MCF 10A (cell line): Measurements from ENCODE around the gene OLIG2. TPM values are rescaled to one million over a fixed set of nuclear protein-coding genes. Genes with fewer than 3 reads are reported as not detected.

Experiments
- BruUV-seq: library from RNA; stranded (reverse); fragments of 400-500 nt; replicated peaks from 2 replicates; lab custom pipeline; 2021; lab: Mats Ljungman, UMichigan
- CTCF ChIA-PET: fragments of 300-600 bp; sonication (Branson Sonifier 250); formaldehyde crosslinking; extraction: SDS; loops from one replicate; lab custom pipeline; 2021; ENCODE audit warnings: antibody characterized with exemption, inconsistent platforms; lab: Yijun Ruan, JAX
- POLR2A ChIA-PET: fragments of 300-600, 350-650 bp; sonication (Branson Sonifier 250); formaldehyde crosslinking; extraction: SDS; loops from one replicate; lab custom pipeline; 2020; ENCODE audit warnings: antibody characterized with exemption, inconsistent platforms; lab: Yijun Ruan, JAX
- DNase-seq: peaks from one replicate; pipeline ENCODE4 v3.0.0-alpha.2; 2018; ENCODE audit not compliant: unreplicated experiment
- H3K27ac Mint-ChIP-seq: one replicate; pipeline ENCODE4 v1.8.0; 2022; ENCODE audit warnings: mild to moderate bottlenecking, low read depth, mixed read lengths; ENCODE audit not compliant: unreplicated experiment
- H3K27me3 Mint-ChIP-seq: one replicate; pipeline ENCODE4 v1.8.0; 2022; ENCODE audit warnings: mixed read lengths; ENCODE audit not compliant: insufficient read depth, unreplicated experiment
- H3K36me3 Mint-ChIP-seq: one replicate; pipeline ENCODE4 v1.8.0; 2022; ENCODE audit warnings: mild to moderate bottlenecking, moderate library complexity, mixed read lengths; ENCODE audit not compliant: insufficient read depth, unreplicated experiment
- H3K4me1 Mint-ChIP-seq: one replicate; pipeline ENCODE4 v1.8.0; 2022; ENCODE audit warnings: mixed read lengths; ENCODE audit not compliant: insufficient read depth, unreplicated experiment
- H3K4me3 Mint-ChIP-seq: one replicate; pipeline ENCODE4 v1.8.0; 2022; ENCODE audit warnings: mild to moderate bottlenecking, moderate library complexity, mixed read lengths; ENCODE audit not compliant: unreplicated experiment
- H3K9me3 Mint-ChIP-seq: one replicate; pipeline ENCODE4 v1.8.0; 2022; ENCODE audit warnings: mixed read lengths; ENCODE audit not compliant: unreplicated experiment
- CTCF ChIP-seq: fragments of 200-600 bp; IDR thresholded peaks from one replicate; pipeline ENCODE4 v1.8.0; 2022; ENCODE audit warnings: antibody characterized with exemption, mild to moderate bottlenecking; ENCODE audit not compliant: unreplicated experiment
- intact Hi-C: fragments of 100-400 bp; cut with micrococcal nuclease; formaldehyde crosslinking; loops from 2 replicates; pipeline ENCODE4 v1.14.1; 2022
- total RNA-seq: library from RNA; stranded (reverse); gene quantifications from 2 replicates; pipeline ENCODE4 v1.2.3, GENCODE V29; 2022

OLIG2 gene
- total RNA-seq, 1 experiment from 2014 or later = not detected

GRCh38 chr21:33053951-33054350, 28.2 kb downstream of the OLIG2 start:
- BruUV-seq = no TSS peak
- TF ChIP-seq CTCF = no peak

GRCh38 chr21:33055991-33056390, 30.3 kb downstream of the OLIG2 start:
- POLR2A ChIA-PET = no interaction called here
- H3K9me3 Mint-ChIP-seq = no peaks in the 10 kb centered on the region
- H3K4me3 Mint-ChIP-seq = no peak overlapping the region
- no peak for TF ChIP-seq CTCF
- H3K27ac Mint-ChIP-seq = no peak overlapping the region
- no peaks in the 10 kb centered on the region for H3K36me3 Mint-ChIP-seq
- DNase-seq = no peak
- BruUV-seq = no TSS peak
- H3K4me1 Mint-ChIP-seq = peaks cover 25% of the 10 kb centered on the region
- peaks cover 20% of the 10 kb centered on the region for H3K27me3 Mint-ChIP-seq
- CTCF ChIA-PET = interaction anchor here (1.1 to 1.2 kb wide), 2 partner anchors 10 to 115 kb away, joined by 3 to 4 read pairs; no protein-coding TSS in a partner anchor
- intact Hi-C loops = no loop called here

More at GRCh38 chr21:33053951-33054350, 28.2 kb downstream of the OLIG2 start:
- peaks cover 13% of the 10 kb centered on the region for H3K4me1 Mint-ChIP-seq
- no peaks in the 10 kb centered on the region for H3K36me3 Mint-ChIP-seq
- ChIA-PET POLR2A (no interaction called here), CTCF (interaction anchor here (1.2 to 1.9 kb wide), 2 partner anchors 20 to 74 kb away, joined by 5 to 6 read pairs; no protein-coding TSS in a partner anchor)
- no peaks in the 10 kb centered on the region for H3K9me3 Mint-ChIP-seq
- no peak overlapping the region for H3K4me3 Mint-ChIP-seq
- intact Hi-C loops = no loop called here
- H3K27me3 Mint-ChIP-seq = peaks cover 20% of the 10 kb centered on the region
- H3K27ac Mint-ChIP-seq = no peak overlapping the region
- no peak for DNase-seq

- Mint-ChIP-seq H3K36me3 (no peaks in the 10 kb centered on the region), H3K9me3 (no peaks in the 10 kb centered on the region), H3K4me3 (no peak overlapping the region), H3K27ac (no peak overlapping the region), H3K27me3 (peaks cover 32% of the 10 kb centered on the region), H3K4me1 (peaks cover 25% of the 10 kb centered on the region)
- TF ChIP-seq CTCF = no peak
- CTCF ChIA-PET = interaction anchor here (0.6 to 1.3 kb wide), 3 partner anchors 63 to 140 kb away, joined by 3 to 6 read pairs (median 4); no protein-coding TSS in a partner anchor
- BruUV-seq = no TSS peak
- no peak for DNase-seq
- POLR2A ChIA-PET = no interaction called here
- intact Hi-C loops = no loop called here
Measured at GRCh38 chr21:33057385-33057940, 31.7 kb downstream of the OLIG2 start.

DNA sequence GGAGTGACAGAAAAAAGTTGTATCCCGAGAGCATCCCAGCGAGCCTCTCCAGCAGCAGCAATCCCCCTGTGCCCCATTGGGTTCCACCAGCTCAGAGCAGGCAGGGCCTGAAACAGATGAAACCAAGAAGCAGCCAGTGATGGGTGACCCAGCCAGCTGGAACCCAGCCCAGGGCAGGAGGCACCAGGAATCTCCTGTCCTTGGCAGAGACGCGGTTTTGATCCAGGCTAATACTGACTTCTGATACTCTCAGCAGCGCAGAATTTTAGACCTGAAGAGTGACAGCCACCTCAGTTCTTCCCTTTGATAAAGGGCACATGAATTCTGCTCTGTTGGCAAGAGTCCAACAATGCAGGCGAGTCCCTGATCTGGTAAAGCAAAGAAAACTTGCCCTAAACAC, 32.8 kb downstream of the OLIG2 start:
- no TSS peak for BruUV-seq
- peak; percentile 49 for DNase-seq
- Mint-ChIP-seq H3K27me3 (peaks cover 43% of the 10 kb centered on the region), H3K36me3 (no peaks in the 10 kb centered on the region), H3K9me3 (no peaks in the 10 kb centered on the region), H3K4me1 (peaks cover 25% of the 10 kb centered on the region), H3K27ac (no peak overlapping the region), H3K4me3 (no peak overlapping the region)
- ChIA-PET POLR2A (interaction anchor here (1.3 to 1.7 kb wide), 3 partner anchors 9 to 15 kb away, joined by 5 to 6 read pairs (median 5); no protein-coding TSS in a partner anchor), CTCF (interaction anchor here (1.3 to 2.8 kb wide), 3 partner anchors 64 to 119 kb away, joined by 4 to 10 read pairs (median 6); no protein-coding TSS in a partner anchor)
- TF ChIP-seq CTCF = no peak
- intact Hi-C loops = no loop called here
